ENCODE results near the gene RAF1.

The RAF1 gene

GRCh38 chr3:12588039-12589009, 75.6 kb downstream of the RAF1 start:
- DNase-seq = no peak

GRCh38 chr3:12586403-12586802, 77.5 kb downstream of the RAF1 start:
- DNase-seq = no peak

- DNase-seq = no peak
Observed at GRCh38 chr3:12585970-12586369, 77.9 kb downstream of the RAF1 start.

GRCh38 chr3:12585181-12585580, 78.7 kb downstream of the RAF1 start:
- DNase-seq = no peak

GRCh38 chr3:12584083-12584482, 79.8 kb downstream of the RAF1 start:
- DNase-seq = no peak

GRCh38 chr3:12583280-12583679, 80.6 kb downstream of the RAF1 start:
- DNase-seq = no peak

GRCh38 chr3:12582730-12583129, 81.2 kb downstream of the RAF1 start:
- no peak for DNase-seq

GRCh38 chr3:12579905-12580304, 84.0 kb downstream of the RAF1 start:
- DNase-seq = no peak

- DNase-seq = no peak
Observed at GRCh38 chr3:12579456-12579855, 84.5 kb downstream of the RAF1 start.

GRCh38 chr3:12578742-12579141, 85.2 kb downstream of the RAF1 start:
- no peak for DNase-seq

- no peak for DNase-seq
Observed at GRCh38 chr3:12577379-12577778, 86.5 kb downstream of the RAF1 start.

GRCh38 chr3:12574661-12575060, 89.3 kb downstream of the RAF1 start:
- DNase-seq = no peak

GRCh38 chr3:12574131-12574530, 89.8 kb downstream of the RAF1 start:
- no peak for DNase-seq

GRCh38 chr3:12571986-12572385, 91.9 kb downstream of the RAF1 start:
- DNase-seq = no peak

GRCh38 chr3:12569836-12570235, 94.1 kb downstream of the RAF1 start:
- no peak for DNase-seq

GRCh38 chr3:12568747-12569146, 95.2 kb downstream of the RAF1 start:
- no peak for DNase-seq

- DNase-seq = no peak
Observed at GRCh38 chr3:12566976-12567375, 96.9 kb downstream of the RAF1 start.

GRCh38 chr3:12562451-12562850, 101.5 kb downstream of the RAF1 start:
- DNase-seq = no peak

GRCh38 chr3:12561397-12561796, 102.5 kb downstream of the RAF1 start:
- no peak for DNase-seq

- DNase-seq = no peak
Observed at GRCh38 chr3:12560505-12561190, 103.3 kb downstream of the RAF1 start.

- DNase-seq = no peak
Observed at GRCh38 chr3:12559520-12559919, 104.4 kb downstream of the RAF1 start.

- DNase-seq = no peak
Observed at GRCh38 chr3:12558706-12559105, 105.2 kb downstream of the RAF1 start.

- DNase-seq = no peak
Observed at GRCh38 chr3:12557473-12558100, 106.3 kb downstream of the RAF1 start.
